T-helper 22 cell (primary cell): ENCODE data around the gene EVC2.
"Not testable (repeated sequence)": the region's sequence is repeated elsewhere in the genome, so short reads cannot be mapped to it uniquely, and the experiment has no call there.

Experiments used
- DNase-seq: peaks from one replicate; pipeline ENCODE4 v3.0.0-alpha.2; 2020; ENCODE audit warnings: low read depth

The EVC2 gene

DNA sequence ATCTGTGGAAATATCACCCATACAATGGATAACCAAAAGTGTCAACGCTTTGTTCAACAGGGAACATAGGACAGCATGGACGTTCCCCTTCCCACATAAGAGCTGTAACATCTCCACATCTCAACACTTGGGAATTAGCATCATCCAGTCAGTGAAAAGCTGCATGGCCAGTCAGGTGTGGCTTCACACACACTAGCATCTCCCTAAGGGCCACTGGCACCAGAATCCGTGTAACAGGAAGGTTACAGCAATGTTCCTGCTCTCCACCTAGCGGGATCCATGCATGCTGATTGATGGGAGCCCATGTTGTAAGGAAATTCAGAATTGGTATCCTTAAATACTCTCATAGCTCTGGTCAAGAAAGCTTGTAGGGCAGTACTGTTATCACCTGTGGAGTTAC is 78.8 kb downstream of the EVC2 start:
- DNase-seq, result no peak

DNA sequence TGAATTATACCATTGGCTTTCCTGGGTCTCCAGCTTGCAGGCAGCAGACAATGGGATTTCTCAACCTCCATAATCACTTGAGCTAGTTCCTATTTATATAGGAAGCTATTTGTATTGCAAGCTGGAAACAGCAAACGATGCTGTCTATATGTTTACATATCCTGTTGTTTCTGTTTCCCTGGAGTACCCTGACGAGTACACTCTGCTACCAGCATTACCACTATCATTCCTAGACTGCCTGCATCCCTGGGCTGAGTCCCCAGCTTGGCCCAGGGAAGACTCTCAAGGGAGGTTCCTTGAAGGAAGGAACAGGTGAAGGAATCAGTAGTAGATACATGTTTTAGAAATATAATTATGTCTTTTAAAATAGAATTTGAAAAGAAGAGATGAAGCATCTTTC is 81.4 kb downstream of the EVC2 start:
- no peak for DNase-seq

DNA sequence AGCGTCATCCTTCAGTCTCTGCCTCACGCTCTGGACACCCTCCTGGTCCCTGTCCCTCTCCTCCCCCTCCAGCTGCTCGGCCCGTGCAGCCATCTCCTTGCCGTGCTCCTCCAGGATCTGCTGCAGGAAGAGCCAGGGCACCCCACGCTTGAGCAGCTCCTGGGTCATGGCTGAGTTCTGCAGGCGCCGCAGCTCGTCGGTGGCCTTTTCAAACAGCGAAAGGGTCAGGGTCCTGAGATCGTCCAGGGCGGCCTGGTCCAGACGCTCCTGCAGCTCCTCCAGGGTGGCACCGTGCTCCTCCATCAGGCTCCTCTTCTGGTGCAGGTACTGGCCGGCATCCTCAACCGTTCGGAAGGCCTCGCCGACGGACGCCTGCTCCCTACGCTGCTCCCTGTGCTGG is 85.8 kb downstream of the EVC2 start:
- no peak for DNase-seq

DNA sequence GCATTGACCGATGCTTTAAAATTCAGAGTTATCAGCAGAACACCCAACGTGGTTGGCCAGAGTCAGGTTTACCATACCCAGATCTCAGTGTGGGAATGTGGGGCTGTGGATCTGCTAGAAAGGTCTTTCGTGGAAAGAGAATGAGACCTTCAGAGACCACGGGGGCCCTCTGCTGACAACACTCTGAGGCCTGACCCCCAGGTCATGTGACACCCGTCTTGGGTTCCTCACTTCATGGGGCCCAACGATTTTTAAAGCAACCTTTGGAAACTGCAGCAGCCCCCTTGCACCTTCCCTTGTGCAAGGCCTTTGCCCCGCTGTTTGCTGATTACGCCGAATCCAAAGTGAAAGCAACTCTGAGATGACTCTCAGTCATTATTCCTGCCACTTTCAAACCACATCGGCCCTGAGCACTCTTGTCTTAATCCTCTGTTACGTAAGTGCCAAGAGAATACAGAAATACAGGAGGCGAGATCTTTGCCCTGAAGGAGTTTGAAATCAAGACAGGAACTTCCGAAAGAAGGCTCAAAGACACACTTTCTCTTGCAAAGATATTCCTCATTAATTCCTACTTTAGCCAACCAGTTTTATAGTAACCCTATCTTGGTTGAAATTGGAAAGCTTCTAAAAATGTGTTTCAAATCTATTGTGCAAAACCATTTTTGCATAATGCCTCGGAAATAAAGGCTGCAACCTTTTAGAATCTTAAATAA is 88.3 kb downstream of the EVC2 start:
- no peak for DNase-seq

DNA sequence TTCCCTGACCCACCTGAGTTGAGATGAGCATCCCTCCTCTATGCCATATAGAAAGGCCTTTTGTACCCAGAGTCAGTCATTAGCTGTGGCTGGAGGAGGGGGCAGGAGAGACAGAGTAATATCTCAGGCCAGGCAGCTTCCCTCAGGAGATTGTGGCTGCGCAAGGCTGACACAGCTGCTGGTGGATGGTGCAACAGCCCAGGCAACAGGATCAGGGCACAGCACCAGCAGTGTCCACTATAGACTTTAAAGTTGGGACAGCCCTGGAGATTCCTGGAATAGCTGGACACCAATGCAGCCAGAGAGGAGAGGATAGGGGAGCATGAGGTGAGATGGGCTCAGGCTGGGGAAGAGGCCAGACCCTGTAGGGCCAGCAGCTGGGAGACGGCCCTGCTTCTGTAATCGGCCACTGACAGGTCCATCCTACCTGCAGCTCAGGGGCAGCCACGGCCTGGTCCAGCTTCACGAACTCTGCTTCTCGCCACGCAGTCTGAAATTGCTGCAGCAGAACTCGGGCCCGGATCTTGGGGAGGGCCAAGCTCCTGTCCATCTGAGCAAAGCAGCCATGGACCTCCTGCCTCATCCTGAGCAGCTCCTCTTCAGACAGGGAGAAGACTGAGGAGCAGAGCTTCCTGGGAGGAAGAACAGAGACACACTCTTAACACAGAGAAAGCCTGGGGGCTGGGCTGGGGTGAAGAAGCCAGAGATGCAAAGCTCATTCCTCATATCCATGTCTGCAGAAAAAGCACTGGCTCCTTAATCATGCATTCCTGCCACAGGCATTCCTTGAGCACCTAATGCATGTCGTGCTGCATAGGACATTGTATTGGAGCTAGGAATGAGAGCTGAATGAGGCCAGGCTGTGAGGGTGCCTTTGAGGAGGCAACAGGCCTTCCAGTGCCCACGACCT is 90.1 kb downstream of the EVC2 start:
- no peak for DNase-seq

DNA sequence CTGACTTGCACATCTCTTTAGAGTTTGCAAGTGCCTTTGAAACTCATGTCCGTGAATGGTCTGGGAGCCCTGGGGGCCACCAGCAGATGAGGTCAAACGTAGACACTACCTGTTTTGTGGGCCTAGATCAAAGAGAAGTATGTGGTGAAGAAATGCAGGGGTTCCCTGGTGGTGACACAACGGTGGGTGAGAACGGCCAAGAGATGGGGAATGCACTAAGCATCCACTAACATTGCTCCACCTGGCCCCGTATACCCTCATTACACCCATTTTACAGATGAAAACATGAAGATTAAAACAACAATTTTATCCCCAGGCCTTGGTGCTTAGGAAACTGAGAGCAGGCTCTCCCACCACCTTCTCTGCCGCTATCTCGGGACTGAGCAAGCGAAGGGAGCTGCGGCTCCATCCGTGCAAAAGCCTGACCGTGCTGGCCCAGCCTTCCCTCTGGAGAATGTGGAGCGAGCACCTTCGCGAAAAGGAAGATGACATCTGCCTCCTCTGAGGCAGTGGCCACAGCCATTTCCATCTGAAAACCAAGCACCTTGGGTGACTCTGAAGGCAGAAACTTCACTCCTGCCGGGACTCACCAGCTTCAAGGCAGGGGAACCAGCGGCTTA is 91.9 kb downstream of the EVC2 start:
- no peak for DNase-seq

DNA sequence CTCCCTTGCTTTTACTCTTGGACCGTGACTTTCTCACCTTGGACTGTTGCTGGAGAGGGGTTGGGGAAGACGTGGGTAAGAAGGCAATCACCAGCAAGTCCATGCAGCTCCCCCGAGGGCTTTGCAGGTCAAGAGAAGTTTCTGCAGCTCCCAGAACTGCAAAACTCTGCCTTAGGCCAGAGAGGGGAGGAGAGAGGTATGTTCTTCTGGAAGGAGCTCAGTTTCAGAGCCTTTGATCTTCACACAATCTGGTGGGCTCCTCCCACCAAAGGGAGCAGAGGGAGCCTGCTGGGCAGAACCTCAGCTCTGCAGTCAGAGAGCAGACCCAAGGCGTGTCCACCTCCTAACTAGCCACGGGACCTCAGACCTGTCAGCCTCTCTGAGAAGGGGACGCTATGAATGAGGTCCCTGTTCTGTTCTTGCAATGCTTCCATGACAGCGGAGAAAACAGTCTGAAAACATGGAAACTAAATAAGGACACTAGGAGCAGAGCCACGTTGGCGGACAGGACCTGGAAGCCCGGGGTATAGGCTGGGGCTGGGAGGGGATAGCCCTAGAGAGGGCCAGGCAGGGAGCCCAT is 92.8 kb downstream of the EVC2 start:
- no peak for DNase-seq

DNA sequence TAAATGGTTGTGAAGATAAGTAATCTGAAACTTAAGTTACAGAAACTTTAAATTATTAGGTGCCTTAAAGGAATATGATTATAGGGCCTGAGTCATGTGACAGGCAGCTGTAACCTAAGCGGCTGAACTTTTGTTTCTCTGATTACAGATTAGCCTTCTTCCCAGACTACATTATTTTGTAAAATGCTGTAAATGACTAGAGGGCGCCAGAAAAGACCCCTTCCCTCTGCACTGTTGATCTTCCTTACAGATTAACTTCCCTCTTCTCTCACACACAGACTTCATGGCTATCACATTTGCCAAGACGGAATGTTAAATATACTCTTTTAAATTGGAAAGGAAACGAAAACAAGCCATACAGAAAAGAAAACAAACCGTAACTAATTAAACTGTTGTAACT is 96.6 kb downstream of the EVC2 start:
- no peak for DNase-seq

DNA sequence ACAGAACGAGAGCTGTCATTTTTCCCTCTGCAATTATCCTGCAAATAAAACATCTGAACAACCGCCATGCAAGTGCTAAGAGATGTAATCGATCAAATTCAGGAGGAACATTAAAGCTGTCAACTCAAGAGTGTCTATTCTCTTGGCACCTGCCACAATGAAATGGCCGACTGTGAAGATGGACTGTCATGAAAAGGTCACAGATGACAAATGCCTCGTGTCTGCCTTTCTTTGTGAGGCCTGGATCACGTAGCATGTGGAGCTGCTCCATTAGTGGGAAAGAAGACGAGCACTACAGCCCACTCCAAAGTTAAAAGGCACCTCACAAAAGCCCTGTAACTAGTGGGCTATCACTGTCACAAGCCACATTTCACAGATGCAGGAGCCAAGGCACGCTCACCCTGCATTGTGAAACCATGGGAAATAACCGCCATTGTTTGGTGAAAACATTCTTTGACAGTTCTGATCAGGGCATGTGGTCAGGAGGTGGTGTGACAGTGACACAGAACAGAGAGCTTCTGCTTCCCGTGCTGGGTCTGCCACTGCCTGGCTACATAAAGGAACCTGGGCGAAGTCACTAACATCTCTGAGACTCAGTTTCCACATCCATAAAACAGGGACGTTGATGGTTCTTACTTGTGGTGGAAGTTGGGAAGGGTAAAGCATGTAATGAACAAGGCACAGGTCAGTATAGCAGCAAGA is 98.9 kb downstream of the EVC2 start:
- no peak for DNase-seq

DNA sequence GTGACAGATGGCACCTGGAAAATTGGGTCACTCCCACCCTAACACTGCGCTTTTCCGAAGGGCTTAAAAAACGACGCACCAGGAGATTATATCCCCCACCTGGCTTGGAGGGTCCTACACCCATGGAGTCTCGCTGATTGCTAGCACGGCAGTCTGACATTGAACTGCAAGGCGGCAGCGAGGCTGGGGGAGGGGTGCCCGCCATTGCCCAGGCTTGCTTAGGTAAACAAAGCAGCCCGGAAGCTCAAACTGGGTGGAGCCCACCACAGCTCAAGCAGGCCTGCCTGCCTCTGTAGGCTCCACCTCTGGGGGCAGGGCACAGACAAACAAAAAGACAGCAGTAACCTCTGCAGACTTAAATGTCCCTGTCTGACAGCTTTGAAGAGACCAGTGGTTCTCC is 114.5 kb downstream of the EVC2 start:
- not testable (repeated sequence) for DNase-seq

DNA sequence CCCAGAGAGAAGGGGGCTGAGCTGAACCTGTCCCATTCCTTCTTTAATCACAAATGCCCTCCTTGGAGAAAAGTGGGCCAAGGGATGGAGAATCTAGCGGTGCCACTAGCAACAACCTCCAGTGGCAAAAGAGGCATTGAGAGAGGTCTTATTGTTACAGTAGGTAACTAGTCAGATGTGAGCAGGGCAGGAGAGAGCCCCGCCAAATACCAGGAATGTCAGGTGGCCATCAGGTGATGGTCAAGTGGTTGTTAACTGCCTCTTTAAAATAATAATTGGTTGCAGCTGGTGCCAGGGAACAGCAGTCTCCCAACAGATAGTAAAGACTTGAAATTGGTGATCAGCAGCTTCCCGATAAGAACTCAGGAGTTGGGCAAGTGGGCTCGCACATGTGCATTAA is 116.1 kb downstream of the EVC2 start:
- no peak for DNase-seq

DNA sequence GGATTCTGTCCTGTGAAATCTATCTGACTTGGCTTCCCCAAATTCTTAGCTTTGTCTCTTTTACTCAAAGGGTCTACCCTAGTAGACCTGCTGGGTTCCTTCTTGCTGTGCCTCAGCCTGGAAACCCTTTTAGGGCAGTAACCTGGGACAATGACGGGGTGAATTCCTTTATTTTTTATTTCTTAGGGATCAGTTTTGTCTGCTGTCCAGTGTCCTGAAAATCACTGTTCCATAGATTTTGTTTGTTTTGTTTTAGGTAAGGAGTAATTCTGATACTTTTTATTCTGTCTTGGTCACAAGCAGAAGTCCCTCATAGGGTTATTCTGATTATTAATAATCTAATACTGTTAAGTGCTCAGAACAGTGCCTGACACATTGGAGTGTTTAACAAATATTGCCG is 118.9 kb downstream of the EVC2 start:
- no peak for DNase-seq

DNA sequence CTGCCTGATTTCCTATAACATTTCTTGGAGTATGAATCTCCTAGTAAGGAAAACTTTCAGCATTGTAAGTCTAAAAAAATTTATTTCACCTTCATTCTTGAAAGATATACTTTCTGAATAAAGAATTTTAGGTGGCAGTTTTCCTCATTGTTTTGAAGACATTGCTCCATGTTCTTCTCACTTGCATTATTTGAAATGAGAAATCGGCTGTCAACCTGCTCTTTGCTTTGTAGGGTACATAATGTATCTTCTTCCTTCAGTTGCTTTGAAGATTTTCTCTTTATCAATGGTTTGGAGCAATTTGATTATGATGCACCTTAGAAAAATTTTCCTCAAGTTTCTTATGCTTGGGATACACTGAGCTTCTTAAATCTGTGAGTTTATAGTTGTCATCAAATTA is 120.3 kb downstream of the EVC2 start:
- no peak for DNase-seq

DNA sequence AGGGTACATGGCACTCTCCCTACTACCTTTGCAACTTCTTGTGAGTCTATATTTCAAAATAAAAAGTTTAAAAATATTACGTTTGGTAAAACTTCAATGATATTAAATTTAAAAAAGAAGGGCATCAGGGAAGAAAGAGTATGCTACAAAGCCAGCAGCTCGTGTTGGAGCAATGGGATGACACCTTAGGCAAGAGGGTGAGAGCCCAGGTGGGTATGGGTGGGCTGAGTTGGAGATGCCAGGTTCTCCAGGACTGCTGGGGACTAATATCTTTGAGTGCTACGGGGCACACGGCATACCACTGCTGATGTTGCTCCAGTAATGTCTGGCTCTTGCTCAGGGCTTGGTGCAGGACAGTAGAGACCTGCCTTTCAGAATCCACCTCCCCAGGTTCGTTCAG is 132.4 kb downstream of the EVC2 start:
- no peak for DNase-seq

DNA sequence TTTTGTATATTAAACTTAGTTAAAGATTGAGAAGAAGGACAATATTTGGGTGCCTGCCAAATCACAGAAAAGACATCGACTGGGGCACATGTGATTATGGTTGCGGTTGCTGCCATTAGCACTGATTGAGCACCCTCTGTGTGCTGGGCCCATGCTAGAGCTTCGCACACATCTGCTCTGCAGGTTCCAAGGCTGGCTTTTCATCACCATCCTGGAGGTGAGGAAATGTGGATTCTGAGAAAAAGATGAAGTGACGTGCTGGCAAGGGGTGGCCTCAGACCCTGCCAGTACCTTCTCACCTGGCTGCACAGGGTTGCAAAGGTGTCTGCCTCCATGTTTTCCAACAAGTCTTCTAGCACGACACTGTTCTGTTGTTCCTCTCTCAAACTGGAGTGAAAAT is 134.0 kb downstream of the EVC2 start:
- DNase-seq, result no peak

DNA sequence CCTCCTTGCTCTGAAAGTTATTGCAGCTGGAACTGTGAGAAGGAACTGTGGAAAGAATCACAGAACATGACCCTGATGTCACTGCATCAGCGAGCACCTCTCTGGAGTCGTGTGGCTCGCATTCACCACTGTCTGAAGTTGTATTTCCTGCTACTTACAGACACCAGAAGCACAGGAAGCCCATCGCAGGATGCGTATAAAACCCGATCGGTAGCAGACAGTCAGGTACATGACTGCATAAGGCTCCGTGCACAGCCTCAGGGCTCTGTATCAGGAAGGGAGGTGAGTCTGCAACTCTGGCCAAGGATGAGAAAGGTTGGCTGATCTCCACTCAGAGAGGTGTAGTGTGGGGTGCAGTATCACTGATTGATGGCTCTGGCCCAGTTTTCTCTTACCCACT is 134.4 kb downstream of the EVC2 start:
- DNase-seq, result no peak

DNA sequence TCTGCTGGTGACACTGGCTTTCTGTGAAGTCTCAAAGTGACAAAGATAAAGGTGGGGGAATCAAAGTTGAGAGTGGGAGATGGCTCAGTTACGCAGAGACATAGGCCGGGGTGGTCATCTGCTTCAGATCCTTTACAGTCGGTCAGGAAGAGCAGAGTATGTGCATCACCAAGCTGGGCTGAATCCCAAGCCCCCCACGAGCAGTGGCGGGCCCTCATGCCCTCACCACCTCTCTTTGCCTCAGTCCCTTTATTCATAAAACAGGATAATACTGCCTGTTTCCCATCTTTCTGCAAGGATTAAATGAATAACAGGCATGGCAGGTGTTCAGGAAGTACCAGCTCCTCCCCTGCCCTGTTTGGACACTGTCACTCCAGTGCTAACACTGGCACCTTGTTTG is 135.6 kb downstream of the EVC2 start:
- no peak for DNase-seq

DNA sequence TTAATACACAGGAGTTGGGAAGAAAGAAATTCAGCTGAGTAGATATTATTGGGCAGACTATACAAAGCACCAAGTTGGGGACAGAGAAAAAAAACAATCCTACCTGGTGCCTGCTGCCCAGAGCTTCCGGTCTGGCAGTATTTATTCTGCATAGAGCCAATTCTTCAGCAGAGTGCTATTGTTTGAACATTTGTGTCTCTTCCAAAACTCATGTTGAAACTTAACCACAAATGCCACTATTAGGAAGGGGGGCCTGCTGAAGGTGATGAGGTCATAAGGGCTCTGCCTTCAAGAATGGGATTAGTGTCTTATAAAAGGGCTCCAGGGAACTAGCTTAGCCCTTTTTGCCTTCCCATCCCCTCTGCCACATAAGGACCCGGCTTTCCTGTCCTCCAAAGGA is 136.2 kb downstream of the EVC2 start:
- DNase-seq, result no peak

DNA sequence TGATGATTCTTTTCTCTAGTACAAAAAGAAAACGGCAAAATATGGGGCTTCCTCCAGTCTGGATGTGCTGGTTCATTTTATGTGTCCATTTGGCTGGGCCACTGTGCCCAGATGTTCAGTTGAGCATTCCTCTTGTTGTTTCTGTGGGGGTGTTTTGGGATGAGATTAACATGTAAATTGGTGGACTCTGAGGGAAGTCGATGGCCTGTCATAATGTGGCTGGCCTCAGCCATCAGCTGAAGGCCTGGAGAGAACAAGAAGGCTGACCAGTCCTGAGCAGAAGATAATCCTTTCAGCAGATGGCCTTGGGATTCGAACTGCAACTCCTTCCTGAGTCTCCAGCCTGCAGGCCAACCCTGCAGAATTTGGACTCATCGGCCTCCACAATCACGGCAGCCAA is 136.7 kb downstream of the EVC2 start:
- DNase-seq, result no peak

DNA sequence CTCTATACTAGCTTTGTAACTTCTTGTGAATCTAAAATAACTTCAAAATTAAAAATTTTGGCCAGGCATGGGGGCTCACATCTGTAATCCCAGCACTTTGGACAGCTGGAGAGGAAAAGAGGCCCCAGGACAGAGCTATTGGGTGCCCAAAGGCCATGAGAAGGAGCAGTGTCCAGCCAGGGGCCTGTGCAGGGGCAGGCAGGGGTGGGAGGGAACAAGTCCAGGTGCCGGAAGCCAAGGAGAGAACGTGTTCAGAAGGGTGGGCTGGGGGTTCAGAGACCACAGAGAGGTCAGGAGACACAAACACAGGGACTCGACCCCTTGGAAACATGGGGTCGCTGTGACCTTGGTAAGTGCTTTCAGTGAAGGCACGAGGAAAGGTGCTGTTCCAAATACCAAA is 138.9 kb downstream of the EVC2 start:
- no peak for DNase-seq

DNA sequence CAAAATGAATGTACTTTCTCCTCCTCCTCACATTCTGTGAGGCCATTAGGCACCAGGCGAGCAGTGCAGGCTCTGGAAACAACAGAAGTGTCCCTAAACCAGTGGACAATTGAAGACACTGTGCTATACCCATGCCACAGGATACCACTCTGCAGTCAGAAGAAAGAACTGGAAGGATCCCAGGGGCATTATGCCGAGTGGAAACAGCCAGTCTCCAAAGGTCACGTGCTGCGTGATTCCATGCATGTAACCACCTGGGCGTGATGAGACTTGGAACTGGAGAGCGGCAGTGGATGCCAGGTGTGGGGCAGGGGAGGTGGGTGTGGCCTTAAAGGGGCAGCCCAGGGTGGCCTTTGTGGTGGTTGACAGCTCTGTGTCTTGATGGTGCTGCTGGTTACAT is 139.4 kb downstream of the EVC2 start:
- DNase-seq, result no peak

DNA sequence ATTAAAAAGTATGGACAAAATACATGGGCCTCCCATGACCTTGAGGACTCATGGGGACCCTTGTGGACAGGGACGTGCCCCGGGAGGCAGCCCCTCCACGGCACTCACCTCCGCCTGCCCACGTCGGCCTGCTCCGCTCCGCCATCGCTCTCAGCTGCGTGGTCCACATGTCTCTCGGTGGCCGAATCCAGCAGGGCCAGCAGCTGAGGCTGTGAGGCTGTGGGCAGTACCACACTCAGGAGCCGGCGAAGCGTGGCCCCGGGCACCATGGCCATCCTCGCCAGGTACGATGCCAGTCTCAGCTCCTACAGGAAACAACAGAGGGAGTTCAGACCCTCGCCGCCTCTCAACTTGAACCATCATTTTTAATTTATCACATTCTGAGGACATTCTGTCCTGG is 140.0 kb downstream of the EVC2 start:
- DNase-seq, result no peak
